HG02840 (cell line): ENCODE results near the gene KLRC1.
"Not testable (repeated sequence)": the region's sequence is repeated elsewhere in the genome, so short reads cannot be mapped to it uniquely, and the experiment has no call there.

Experiments
- ATAC-seq: cut with Tn5 transposase; IDR thresholded peaks from one replicate; pipeline ENCODE4 v1.9.1; 2021; ENCODE audit warnings: mild to moderate bottlenecking, moderate library complexity, moderate number of reproducible peaks; ENCODE audit not compliant: unreplicated experiment, low FRiP score

Gene KLRC1

DNA sequence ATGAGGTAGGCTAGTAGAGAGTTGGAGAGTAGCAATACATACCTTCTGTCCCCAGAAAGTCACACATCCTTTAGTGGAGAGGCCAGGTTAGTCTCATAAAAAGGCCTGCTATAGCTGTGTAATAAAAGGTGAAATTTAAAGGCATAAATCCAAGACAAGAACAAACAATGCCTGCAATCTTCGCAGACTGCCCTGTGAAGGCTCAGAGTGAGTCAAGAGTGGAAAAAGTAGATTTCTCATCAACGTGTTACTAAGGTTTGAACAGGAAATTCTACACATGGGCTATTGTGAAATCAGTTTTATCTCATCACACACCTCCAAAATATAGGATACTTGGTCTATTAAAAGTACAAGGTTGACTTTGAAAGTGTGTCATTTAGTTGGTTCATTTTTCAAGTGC is at the start of gene KLRC1:
Gene KLRC1 (minus strand): TSS at position 222 of the 400 bp plus-strand sequence. CDS start 2,221 bp downstream, outside the sequence.
- ATAC-seq, result no peak

DNA sequence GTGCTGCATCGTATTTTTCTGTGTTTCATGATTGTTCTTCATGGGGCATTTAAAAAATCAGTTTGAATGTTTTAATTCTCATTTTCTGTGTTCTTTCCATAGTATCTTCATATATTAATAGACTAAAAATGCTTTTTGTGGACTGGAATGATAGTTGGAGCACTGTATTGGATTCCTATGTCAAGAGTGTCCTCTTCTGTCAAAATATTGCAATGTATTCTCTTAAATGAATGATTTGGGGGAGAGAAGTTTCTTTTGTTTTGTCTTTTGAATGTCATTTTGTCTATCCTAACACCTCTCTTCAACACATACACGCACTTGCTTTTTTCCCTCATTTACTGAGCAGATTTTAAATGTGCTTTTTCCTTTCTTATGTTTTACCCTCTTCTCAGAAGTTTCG is 47.9 kb upstream of the KLRC1 start:
- ATAC-seq, result no peak

- ATAC-seq, result no peak
These were observed 44.9 kb upstream of the KLRC1 start for GRCh38 chr12:10498042-10498441.

DNA sequence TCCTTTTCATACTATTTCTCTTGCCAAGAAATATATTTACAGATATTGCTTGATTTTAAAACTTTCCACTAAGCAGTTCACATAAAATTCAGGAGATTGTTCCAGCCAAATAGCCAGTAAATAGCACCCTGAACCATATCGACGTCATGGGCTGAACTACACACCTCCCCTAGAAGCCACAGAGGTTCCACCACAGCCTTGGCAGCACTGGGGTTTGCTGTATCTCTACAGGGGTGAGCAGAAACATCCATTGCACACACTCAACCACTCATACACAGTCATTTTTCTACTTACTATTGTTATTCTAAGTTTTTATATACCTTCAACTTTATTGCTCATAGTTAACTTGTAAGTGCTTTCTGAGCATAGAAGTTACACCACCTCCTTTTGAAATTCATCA is 44.4 kb upstream of the KLRC1 start:
- no peak for ATAC-seq

- ATAC-seq, result no peak
These were observed 38.6 kb upstream of the KLRC1 start for GRCh38 chr12:10491766-10492165.

DNA sequence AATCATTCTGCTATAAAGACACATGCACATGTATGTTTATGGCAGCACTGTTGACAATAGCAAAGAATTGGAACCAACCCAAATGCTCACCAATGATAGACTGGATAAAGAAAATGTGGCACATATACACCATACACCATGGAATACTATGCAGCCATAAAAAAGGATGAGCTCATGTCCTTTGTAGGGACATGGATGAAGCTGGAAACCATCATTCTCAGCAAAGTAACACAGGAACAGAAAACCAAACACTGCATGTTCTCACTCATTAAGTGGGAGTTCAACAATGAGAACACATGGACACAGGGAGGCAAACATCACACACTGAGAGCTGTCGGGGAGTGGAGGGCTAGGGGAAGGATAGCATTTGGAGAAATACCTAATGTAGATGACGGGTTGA is 34.2 kb upstream of the KLRC1 start:
- ATAC-seq, result not testable (repeated sequence)

DNA sequence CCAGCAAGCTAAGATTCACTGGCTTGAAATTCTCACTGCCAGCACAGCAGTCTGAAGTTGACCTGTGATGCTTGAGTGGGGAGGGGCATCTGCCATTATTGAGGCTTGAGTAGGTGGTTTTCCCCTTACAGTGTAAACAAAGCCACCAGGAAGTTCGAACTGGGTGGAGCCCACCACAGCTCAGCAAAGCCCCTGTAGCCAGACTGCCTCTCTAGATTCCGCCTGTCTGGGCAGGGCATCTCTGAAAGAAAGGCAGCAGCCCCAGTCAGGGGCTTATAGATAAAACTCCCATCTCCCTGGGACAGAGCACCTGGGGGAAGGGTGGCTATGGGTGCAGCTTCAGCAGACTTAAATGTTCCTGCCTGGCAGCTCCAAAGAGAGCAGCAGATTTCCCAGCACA is 28.7 kb upstream of the KLRC1 start:
- not testable (repeated sequence) for ATAC-seq

GRCh38 chr12:10472808-10473207 is 19.6 kb upstream of the KLRC1 start:
- not testable (repeated sequence) for ATAC-seq

DNA sequence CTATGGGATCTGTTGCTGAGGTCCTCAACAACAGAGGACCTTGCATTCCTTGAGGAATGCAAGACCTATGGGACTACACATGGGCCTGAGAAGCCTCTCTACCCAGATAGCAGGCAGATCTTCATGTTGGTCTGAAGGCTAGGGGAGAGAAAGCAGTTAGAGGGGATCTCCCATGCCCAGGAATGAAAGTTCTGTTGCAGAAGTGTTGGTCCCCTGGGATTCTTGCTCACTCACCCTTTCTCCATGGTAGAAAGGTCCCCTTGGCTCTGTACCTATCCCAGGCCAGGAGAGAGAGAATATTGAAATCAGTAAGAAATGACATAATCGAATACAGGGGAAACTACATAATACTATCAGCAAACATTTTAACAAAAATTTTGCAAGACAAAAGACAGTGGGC is 16.5 kb upstream of the KLRC1 start:
- ATAC-seq, result no peak

GRCh38 chr12:10466311-10466710 is 13.1 kb upstream of the KLRC1 start:
- no peak for ATAC-seq

- ATAC-seq, result no peak
These were observed 4.6 kb upstream of the KLRC1 start for GRCh38 chr12:10457760-10458159.

DNA sequence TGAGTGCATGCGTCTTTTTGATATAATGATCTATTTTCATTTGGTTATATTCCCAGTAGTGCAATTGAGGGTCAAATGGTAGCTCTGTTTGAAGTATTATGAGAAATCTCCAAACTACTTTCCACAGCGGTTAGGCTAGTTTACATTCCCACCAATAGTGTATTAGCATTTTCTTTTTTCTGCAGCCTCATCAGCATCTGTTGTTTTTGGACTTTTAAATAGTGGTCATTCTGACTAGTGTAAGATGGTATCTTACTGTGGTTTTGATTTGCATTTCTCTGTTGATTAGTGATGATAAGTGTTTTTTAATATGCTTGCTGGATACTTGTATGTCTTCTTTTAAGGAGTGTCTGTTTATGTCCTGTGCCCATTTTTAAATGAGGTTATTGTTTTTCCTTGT is 3.7 kb upstream of the KLRC1 start:
- no peak for ATAC-seq

DNA sequence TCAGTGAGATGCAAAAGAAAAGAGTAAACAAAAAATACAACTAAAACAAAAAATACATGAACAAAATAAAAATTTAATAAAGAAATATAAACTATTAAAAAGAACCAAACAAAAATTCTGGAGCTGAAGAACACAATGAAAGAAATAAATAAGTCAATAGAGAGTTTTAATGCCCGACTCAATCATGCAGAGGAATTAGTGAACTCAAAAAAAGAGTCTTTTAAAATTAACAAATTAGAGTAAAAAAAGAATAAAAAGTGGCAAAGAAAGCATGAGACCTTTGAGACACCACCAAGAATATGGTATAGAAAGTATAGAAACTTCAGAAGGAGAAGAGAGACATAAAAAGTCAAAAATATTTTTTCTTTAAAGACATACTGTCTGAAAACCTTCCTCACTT is 2.6 kb upstream of the KLRC1 start:
- no peak for ATAC-seq

DNA sequence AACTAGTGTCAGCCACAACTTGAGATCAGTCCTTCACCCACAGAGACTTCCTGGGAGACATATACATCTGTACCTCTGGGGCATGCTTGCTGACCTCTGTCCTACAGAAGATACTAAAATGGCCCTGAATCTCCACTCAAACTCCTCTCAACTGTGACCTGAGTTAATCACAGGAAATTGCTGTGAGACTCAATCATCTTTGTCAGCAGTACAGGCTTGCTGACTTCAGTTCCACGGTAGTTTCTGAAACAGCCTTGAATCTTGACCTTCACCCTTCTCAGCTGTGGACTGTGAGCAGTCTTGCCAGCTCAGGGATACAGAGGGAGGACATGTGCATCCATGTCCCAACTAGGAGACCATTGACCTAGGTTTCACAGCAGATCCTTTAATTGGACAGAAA is 1.4 kb upstream of the KLRC1 start:
- no peak for ATAC-seq

- ATAC-seq, result no peak
These were observed 4.9 kb downstream of the KLRC1 start for GRCh38 chr12:10448236-10448635.

DNA sequence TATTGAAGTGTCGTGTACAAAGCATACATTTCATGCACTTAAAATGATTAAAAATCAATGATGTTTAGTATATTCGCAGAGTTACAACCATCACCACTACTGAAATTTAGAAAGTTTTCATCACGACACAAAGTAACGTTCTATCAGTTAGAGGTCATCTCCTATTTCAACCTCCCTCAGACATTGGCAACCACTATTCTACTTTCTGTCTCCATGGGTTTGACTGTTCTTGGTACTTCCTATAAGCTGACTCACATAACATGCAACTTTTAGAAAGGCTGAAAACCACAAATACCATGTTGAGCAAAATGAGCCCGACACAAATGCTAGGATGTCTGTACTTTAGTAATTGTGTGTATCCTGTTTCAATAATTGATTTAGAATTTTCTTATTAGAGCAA is 7.1 kb downstream of the KLRC1 start:
- not testable (repeated sequence) for ATAC-seq

GRCh38 chr12:10441144-10441543 is 12.0 kb downstream of the KLRC1 start:
- ATAC-seq, result not testable (repeated sequence)

GRCh38 chr12:10439608-10440274 is 13.4 kb downstream of the KLRC1 start:
- ATAC-seq, result not testable (repeated sequence)

DNA sequence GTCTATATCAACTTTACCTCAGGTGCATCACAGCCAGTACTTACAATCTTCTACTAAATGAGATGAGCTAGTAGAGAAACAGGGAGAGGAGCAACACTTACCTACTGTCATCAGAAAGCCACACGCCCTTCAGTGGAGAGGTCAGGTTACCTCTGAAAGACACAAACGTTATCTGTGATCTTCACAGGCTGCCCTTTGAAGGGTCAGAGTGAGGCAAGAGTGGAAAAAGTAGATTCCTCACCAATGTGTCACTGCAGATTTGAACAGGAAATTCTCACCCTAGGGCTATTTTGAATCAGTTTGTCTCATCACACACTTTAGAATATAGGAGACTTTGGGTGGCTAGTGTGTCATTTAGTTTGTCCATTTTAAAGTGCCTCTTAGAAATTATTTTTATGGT is 15.6 kb downstream of the KLRC1 start:
- ATAC-seq, result not testable (repeated sequence)

GRCh38 chr12:10435816-10436215 is 17.4 kb downstream of the KLRC1 start, which contains the start of gene KLRC2:
TSS of gene KLRC2 (minus strand) at chr12:10436010. CDS start at chr12:10435986, 24 bp downstream.
- ATAC-seq, result not testable (repeated sequence)

- ATAC-seq, result not testable (repeated sequence)
These were observed 22.6 kb downstream of the KLRC1 start for GRCh38 chr12:10430623-10431022.

GRCh38 chr12:10425938-10426337 is 27.2 kb downstream of the KLRC1 start:
- ATAC-seq, result not testable (repeated sequence)
